ENCODE measurements around the gene NFKBIE. TPM values are rescaled to one million over a fixed set of nuclear protein-coding genes. Genes with fewer than 3 reads are reported as not detected.

NFKBIE gene
- total RNA-seq, 2 experiments from 2014 or later = 43.0 to 43.1 TPM

DNA sequence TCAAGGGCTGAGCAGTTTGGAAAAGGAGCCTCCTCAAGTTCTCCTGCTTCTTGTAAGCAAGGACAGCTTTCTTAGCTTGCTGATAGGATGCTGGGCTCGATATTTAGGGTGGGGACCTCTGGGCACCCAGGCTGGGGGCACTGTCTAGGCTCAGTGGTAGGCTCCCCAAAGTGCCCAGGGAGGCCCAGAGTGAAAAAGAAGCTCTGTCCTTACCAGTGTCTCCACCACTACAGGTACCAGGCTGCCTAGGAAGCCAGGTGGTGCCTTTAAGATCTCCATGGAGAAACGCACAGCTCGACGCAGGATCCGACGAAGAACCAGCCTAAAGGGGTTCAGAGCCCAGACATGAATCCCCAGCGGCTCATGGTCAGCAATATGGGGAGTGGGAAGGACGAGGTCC, 41.4 kb upstream of the NFKBIE start:
- Mint-ChIP-seq H3K27me3 (no peaks in the 10 kb centered on the region), H3K27ac (no peak overlapping the region), H3K4me1 (ENCODE audit: low read depth) (peaks cover 10% of the 10 kb centered on the region), H3K4me3 (no peak overlapping the region), H3K36me3 (ENCODE audit: low read depth) (peaks cover 86% of the 10 kb centered on the region), H3K9me3 (no peaks in the 10 kb centered on the region)
- H3K4me3 ChIP-seq (ENCODE audit: low read length) = no peak overlapping the region
- no peaks in the 10 kb centered on the region for H3K27me3 ChIP-seq (ENCODE audit: control insufficient read depth in 1 of 2, insufficient read depth in 2 of 2, low read length in 2 of 2)
- ChIA-PET CTCF (interaction anchor here (2.9 kb wide), 1 partner anchor 39 kb away, joined by 24 read pairs; no protein-coding TSS in a partner anchor), POLR2A (no interaction called here)
- H3K9me3 ChIP-seq (ENCODE audit: control insufficient read depth in 1 of 2, insufficient read depth in 1 of 2, low read length in 2 of 2) = no peaks in the 10 kb centered on the region
- TF ChIP-seq, protein P1, sequence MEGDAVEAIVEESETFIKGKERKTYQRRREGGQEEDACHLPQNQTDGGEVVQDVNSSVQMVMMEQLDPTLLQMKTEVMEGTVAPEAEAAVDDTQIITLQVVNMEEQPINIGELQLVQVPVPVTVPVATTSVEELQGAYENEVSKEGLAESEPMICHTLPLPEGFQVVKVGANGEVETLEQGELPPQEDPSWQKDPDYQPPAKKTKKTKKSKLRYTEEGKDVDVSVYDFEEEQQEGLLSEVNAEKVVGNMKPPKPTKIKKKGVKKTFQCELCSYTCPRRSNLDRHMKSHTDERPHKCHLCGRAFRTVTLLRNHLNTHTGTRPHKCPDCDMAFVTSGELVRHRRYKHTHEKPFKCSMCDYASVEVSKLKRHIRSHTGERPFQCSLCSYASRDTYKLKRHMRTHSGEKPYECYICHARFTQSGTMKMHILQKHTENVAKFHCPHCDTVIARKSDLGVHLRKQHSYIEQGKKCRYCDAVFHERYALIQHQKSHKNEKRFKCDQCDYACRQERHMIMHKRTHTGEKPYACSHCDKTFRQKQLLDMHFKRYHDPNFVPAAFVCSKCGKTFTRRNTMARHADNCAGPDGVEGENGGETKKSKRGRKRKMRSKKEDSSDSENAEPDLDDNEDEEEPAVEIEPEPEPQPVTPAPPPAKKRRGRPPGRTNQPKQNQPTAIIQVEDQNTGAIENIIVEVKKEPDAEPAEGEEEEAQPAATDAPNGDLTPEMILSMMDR (IDR thresholded peaks at IDR 0.05) = no peak
- peaks cover under 1% of the 10 kb centered on the region for H3K4me1 ChIP-seq (ENCODE audit: insufficient read depth, low read length)
- peaks cover 91% of the 10 kb centered on the region for H3K36me3 ChIP-seq (ENCODE audit: insufficient read depth, low read length)
- no peak for DNase-seq
- no peak overlapping the region for H3K27ac ChIP-seq (ENCODE audit: low read depth in 1 of 2, low read length in 2 of 2)
- intact Hi-C loops (cut with DNase I, micrococcal nuclease) = no loop called here
- no peak for ATAC-seq (ENCODE audit: poor library complexity)

GRCh38 chr6:44305200-44305725, 39.9 kb upstream of the NFKBIE start:
- Histone ChIP-seq H3K27me3 (ENCODE audit: control insufficient read depth in 1 of 2, insufficient read depth in 2 of 2, low read length in 2 of 2) (no peaks in the 10 kb centered on the region), H3K9me3 (ENCODE audit: control insufficient read depth in 1 of 2, insufficient read depth in 1 of 2, low read length in 2 of 2) (no peaks in the 10 kb centered on the region), H3K27ac (ENCODE audit: low read depth in 1 of 2, low read length in 2 of 2) (no peak overlapping the region), H3K36me3 (ENCODE audit: insufficient read depth, low read length) (peaks cover 89% of the 10 kb centered on the region), H3K4me1 (ENCODE audit: insufficient read depth, low read length) (no peaks in the 10 kb centered on the region), H3K4me3 (ENCODE audit: low read length) (no peak overlapping the region)
- Mint-ChIP-seq H3K4me1 (ENCODE audit: low read depth) (peaks cover 7% of the 10 kb centered on the region), H3K27me3 (no peaks in the 10 kb centered on the region), H3K4me3 (no peak overlapping the region), H3K27ac (peak overlapping the region; percentile 18), H3K36me3 (ENCODE audit: low read depth) (peaks cover 85% of the 10 kb centered on the region), H3K9me3 (no peaks in the 10 kb centered on the region)
- POLR2A ChIA-PET = interaction anchor here (1.6 kb wide), 1 partner anchor 58 kb away, joined by 4 read pairs; the partner anchor contains the start of gene HSP90AB1
- TF ChIP-seq, protein P1 (IDR thresholded peaks at IDR 0.05) = no peak
- DNase-seq (no peak), ATAC-seq (ENCODE audit: poor library complexity) (no peak)
- intact Hi-C loops (cut with DNase I, micrococcal nuclease) = no loop called here
- CTCF ChIA-PET = interaction anchor here (0.5 to 2.9 kb wide), 11 partner anchors 8 to 107 kb away, joined by 3 to 24 read pairs (median 4); partner anchors contain the start of genes AARS2 and TMEM151B

DNA sequence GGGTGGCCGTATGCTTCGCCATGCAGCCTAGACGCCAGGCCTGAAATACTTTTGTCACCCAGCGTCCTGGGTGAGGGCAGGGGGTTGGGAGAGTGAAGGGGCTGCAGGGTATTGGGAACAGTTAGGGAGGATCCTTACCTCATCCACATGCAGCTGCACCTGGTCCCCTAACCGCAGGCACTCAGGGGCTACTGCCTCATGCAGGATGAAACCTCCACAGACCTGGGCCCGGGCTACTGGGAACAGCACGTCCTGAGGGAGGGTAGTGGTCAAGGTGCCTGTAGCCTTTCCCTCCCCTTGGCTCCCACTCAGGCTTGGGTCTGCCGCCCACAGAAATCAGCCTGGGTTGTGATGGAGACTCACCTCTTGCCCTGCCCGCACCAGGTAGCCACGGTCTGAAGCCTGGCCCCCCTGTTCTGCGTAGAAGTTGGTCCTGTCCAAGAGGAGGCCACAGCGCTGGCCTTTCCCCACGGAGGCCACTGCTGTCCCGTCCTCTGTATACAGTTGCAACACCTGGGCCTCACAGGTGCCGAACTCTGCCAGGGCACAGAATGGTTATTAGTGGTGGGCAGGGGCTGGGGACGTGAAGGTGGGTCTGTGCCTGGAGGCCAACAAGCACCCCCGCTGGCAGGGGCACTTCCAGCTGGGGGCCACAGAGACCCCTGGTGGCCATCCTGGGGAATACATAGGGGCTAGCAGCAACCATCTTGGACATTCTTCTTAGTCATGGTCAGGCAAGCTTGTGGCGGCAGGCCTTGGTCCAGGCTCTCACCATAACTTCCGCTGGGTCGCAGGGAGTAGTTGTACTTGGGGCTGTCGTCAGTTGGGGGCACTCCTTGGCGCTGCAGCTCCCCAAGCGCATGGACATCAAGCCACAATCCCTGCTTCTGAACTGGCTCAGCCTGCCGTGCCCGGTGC, 39.2 kb upstream of the NFKBIE start:
- CTCF ChIA-PET = interaction anchor here (0.5 to 2.9 kb wide), 12 partner anchors 8 to 106 kb away, joined by 3 to 24 read pairs (median 4); partner anchors contain the start of genes AARS2 and TMEM151B
- ATAC-seq (ENCODE audit: poor library complexity) (peak; percentile 80), DNase-seq (peak; percentile 18 to 68 (median 36))
- intact Hi-C loops (cut with DNase I, micrococcal nuclease) = loop anchor here (1.0 kb wide), 3 partner anchors 35 to 132 kb away; no protein-coding TSS in a partner anchor
- TF ChIP-seq, protein P1 (IDR thresholded peaks at IDR 0.05) = peak; percentile 80
- POLR2A ChIA-PET = interaction anchor here (1.6 kb wide), 1 partner anchor 57 kb away, joined by 4 read pairs; the partner anchor contains the start of gene HSP90AB1
- no peaks in the 10 kb centered on the region for H3K4me1 ChIP-seq (ENCODE audit: insufficient read depth, low read length)
- no peaks in the 10 kb centered on the region for H3K9me3 ChIP-seq (ENCODE audit: control insufficient read depth in 1 of 2, insufficient read depth in 1 of 2, low read length in 2 of 2)
- Mint-ChIP-seq H3K4me3 (no peak overlapping the region), H3K4me1 (ENCODE audit: low read depth) (peaks cover under 1% of the 10 kb centered on the region), H3K27me3 (no peaks in the 10 kb centered on the region), H3K9me3 (no peaks in the 10 kb centered on the region), H3K27ac (no peak overlapping the region), H3K36me3 (ENCODE audit: low read depth) (peaks cover 81% of the 10 kb centered on the region)
- peaks cover 82% of the 10 kb centered on the region for H3K36me3 ChIP-seq (ENCODE audit: insufficient read depth, low read length)
- no peak overlapping the region for H3K27ac ChIP-seq (ENCODE audit: low read depth in 1 of 2, low read length in 2 of 2)
- H3K27me3 ChIP-seq (ENCODE audit: control insufficient read depth in 1 of 2, insufficient read depth in 2 of 2, low read length in 2 of 2) = no peaks in the 10 kb centered on the region
- no peak overlapping the region for H3K4me3 ChIP-seq (ENCODE audit: low read length)
